HFFc6 (cell line): Measurements from ENCODE around the gene MLLT3. TPM values are rescaled to one million over a fixed set of nuclear protein-coding genes. Genes with fewer than 3 reads are reported as not detected.

Source experiments
- DNase-seq: peaks from one replicate; pipeline ENCODE4 v3.0.0-alpha.2; 2018
- H3K27ac Mint-ChIP-seq: 2 replicates; pipeline ENCODE4 v1.8.0; 2020; ENCODE audit warnings: mild to moderate bottlenecking, mixed read lengths
- H3K27me3 Mint-ChIP-seq: 2 replicates; pipeline ENCODE4 v1.8.0; 2021; ENCODE audit warnings: mild to moderate bottlenecking, moderate library complexity, mixed read lengths; ENCODE audit not compliant: insufficient read depth
- H3K36me3 Mint-ChIP-seq: 2 replicates; pipeline ENCODE4 v1.8.0; 2021; ENCODE audit warnings: low read depth, mixed read lengths
- H3K4me1 Mint-ChIP-seq: 2 replicates; pipeline ENCODE4 v1.8.0; 2020; ENCODE audit warnings: low read depth, mixed read lengths
- H3K4me3 Mint-ChIP-seq: 2 replicates; pipeline ENCODE4 v1.8.0; 2020; ENCODE audit warnings: mild to moderate bottlenecking, moderate library complexity, mixed read lengths
- H3K9me3 Mint-ChIP-seq: 2 replicates; pipeline ENCODE4 v1.8.0; 2020; ENCODE audit warnings: mild to moderate bottlenecking, mixed read lengths
- CTCF ChIP-seq: fragments of 200-600 bp; sonication (generic); IDR thresholded peaks from 2 replicates; pipeline ENCODE4 v1.5.0; 2021; ENCODE audit warnings: antibody characterized with exemption, mild to moderate bottlenecking
- total RNA-seq, 6 experiments: library from RNA; stranded (reverse); fragmentation: NEBNext Ultra II Directional; extraction: Animal tissue kit (Norgen Biotek cat#: 25700); gene quantifications; 2 replicates in 1 of 6; 3 replicates in 5 of 6; pipeline ENCODE4 v1.2.3, GENCODE V29; 2021

The MLLT3 gene
- total RNA-seq, 6 experiments from 2014 or later, result 23.1 to 27.5 (median 24.7) TPM

DNA sequence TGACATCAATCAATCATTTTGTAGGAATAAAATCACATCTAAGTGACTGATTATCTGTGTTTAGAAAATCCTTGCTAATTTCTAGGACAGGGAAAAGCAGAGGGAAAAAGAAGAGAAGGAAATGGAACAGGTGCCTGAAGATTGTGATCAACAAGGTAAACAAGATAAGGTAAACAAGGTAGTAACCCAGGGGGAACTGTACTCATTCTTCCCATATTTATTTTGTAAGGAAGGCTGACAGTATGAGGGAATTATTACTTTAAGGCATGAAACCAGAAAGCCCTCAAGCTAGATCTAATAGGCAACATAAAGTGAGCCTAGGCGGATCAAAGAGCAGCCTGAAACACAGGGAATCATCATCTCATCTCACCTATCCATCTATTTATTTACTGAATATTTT is 231.1 kb downstream of the MLLT3 start:
- no peak for TF ChIP-seq CTCF
- Mint-ChIP-seq H3K4me1 (peaks cover 25% of the 10 kb centered on the region), H3K27me3 (no peaks in the 10 kb centered on the region; the same call in 1 of the 2 replicates), H3K9me3 (no peaks in the 10 kb centered on the region), H3K27ac (no peak overlapping the region), H3K4me3 (no peak overlapping the region), H3K36me3 (no peaks in the 10 kb centered on the region)
- DNase-seq, result no peak

- Mint-ChIP-seq H3K4me1 (peaks cover 22% of the 10 kb centered on the region), H3K27me3 (no peaks in the 10 kb centered on the region; the same call in 1 of the 2 replicates), H3K27ac (no peak overlapping the region), H3K4me3 (no peak overlapping the region), H3K9me3 (no peaks in the 10 kb centered on the region), H3K36me3 (no peaks in the 10 kb centered on the region)
- no peak for DNase-seq
- TF ChIP-seq CTCF, result no peak
Observed at GRCh38 chr9:20390400-20390799, 231.9 kb downstream of the MLLT3 start.

DNA sequence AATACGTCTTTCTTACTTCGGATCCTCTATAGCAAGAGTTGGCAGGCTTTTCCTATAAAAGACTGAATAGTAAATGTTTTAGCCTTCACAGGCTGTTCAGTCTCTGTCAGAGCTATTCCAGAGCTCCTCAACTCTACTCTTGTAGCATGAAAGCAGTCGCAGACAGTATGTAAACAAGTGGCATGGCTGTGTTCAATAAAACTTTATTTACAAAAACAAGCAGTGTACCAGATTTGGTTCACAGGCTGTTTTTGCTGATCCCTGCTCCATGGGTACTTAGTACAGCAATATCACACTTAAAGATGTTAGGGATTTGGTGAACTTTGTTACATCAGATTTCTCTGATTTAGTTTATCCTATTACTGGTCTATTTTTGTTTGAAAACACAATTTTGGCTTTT is 235.2 kb downstream of the MLLT3 start:
- Mint-ChIP-seq H3K27me3 (no peaks in the 10 kb centered on the region), H3K9me3 (no peaks in the 10 kb centered on the region), H3K36me3 (no peaks in the 10 kb centered on the region), H3K4me3 (no peak overlapping the region), H3K4me1 (peaks cover 20% of the 10 kb centered on the region), H3K27ac (no peak overlapping the region)
- no peak for TF ChIP-seq CTCF
- DNase-seq, result no peak

GRCh38 chr9:20384642-20385041 is 237.7 kb downstream of the MLLT3 start:
- Mint-ChIP-seq H3K27me3 (no peaks in the 10 kb centered on the region), H3K9me3 (no peaks in the 10 kb centered on the region), H3K36me3 (no peaks in the 10 kb centered on the region), H3K27ac (no peak overlapping the region), H3K4me1 (peaks cover 29% of the 10 kb centered on the region), H3K4me3 (no peak overlapping the region)
- TF ChIP-seq CTCF, result no peak
- no peak for DNase-seq

DNA sequence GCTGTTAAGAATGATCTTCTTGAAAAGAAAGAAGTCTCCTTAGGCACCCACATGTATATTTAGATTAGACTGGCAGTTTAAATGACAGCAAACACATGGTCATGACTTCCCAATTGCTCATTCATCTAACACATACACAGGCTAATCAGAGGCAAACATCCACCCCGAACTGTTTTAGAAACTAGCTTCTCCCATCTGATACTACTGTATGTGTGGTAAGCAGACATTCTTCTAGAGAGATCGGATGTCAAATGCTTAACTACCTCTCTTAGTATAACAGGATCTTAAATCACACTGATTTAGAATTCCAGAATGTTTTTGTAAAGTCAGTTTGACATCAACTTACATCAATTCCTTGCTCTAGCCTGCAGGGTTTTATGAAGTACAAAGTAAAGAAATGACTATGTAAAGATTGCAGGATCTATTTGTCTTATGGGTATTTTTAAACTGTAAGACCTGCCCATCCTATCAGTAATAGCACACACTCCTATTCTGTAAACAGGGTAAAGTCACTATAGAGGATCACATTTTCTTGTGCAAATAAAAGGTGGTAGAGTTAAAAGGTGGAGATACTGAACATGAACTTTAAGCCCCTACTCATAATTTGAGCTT is 239.7 kb downstream of the MLLT3 start:
- TF ChIP-seq CTCF, result no peak
- Mint-ChIP-seq H3K4me1 (peaks cover 29% of the 10 kb centered on the region), H3K27ac (peak overlapping the region; percentile 24), H3K4me3 (peak overlapping the region; percentile 7; the same call in 1 of the 2 replicates), H3K36me3 (no peaks in the 10 kb centered on the region), H3K9me3 (no peaks in the 10 kb centered on the region), H3K27me3 (no peaks in the 10 kb centered on the region)
- DNase-seq, result peak; percentile 40

DNA sequence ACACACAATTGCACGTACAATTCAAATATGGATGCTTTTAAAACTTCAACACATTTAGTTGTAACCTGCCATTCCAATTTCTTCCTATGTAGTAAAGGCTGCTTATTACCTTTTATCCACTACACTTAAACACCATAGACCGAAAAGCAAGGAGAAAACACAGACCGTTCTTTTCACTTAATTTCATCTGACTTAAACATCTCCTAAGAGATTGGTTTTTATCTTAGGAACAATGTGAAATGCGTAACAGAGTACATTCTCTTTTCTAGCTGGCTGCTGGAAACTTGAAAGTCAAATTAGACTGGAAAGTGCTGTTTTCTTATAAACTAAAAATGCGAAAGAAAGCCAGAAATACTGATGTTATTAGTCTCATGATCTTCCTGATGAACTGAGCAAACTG is 241.8 kb downstream of the MLLT3 start:
- Mint-ChIP-seq H3K4me3 (no peak overlapping the region), H3K4me1 (peaks cover 29% of the 10 kb centered on the region), H3K9me3 (no peaks in the 10 kb centered on the region), H3K36me3 (no peaks in the 10 kb centered on the region), H3K27me3 (no peaks in the 10 kb centered on the region), H3K27ac (no peak overlapping the region)
- no peak for DNase-seq
- TF ChIP-seq CTCF, result no peak
